ENCODE data around the gene CAMSAP3.

CAMSAP3 gene

GRCh38 chr19:7617172-7617571 is 21.5 kb downstream of the CAMSAP3 start:
- no peaks in the 10 kb centered on the region for H3K27me3 ChIP-seq (ENCODE audit: low read depth, low read length)
- H3K36me3 ChIP-seq (ENCODE audit: control insufficient read depth in 1 of 2, insufficient read depth in 2 of 2, low read length in 2 of 2) = peaks cover 8 to 40% of the 10 kb centered on the region in 2 donors
- H3K27ac ChIP-seq (ENCODE audit: low read length) = no peak overlapping the region
- peaks cover 0 to 3% of the 10 kb centered on the region in 2 donors for H3K4me1 ChIP-seq (ENCODE audit: control insufficient read depth in 1 of 2, insufficient read depth in 2 of 2, low read length in 2 of 2)
- H3K4me3 ChIP-seq (ENCODE audit: low read depth in 1 of 2, low read length in 2 of 2) = no peak overlapping the region
- no peaks in the 10 kb centered on the region for H3K9me3 ChIP-seq (ENCODE audit: control insufficient read depth in 1 of 2, low read length in 2 of 2)

GRCh38 chr19:7617735-7618134 is 22.1 kb downstream of the CAMSAP3 start:
- peaks cover 11 to 45% of the 10 kb centered on the region in 2 donors for H3K36me3 ChIP-seq (ENCODE audit: control insufficient read depth in 1 of 2, insufficient read depth in 2 of 2, low read length in 2 of 2)
- H3K4me3 ChIP-seq (ENCODE audit: low read depth in 1 of 2, low read length in 2 of 2) = no peak overlapping the region
- no peaks in the 10 kb centered on the region for H3K9me3 ChIP-seq (ENCODE audit: control insufficient read depth in 1 of 2, low read length in 2 of 2)
- H3K4me1 ChIP-seq (ENCODE audit: control insufficient read depth in 1 of 2, insufficient read depth in 2 of 2, low read length in 2 of 2) = peaks cover 0 to 3% of the 10 kb centered on the region in 2 donors
- H3K27ac ChIP-seq (ENCODE audit: low read length) = no peak overlapping the region
- H3K27me3 ChIP-seq (ENCODE audit: low read depth, low read length) = no peaks in the 10 kb centered on the region

- Histone ChIP-seq H3K27me3 (ENCODE audit: low read depth, low read length) (no peaks in the 10 kb centered on the region), H3K27ac (ENCODE audit: low read length) (no peak overlapping the region), H3K4me1 (ENCODE audit: control insufficient read depth in 1 of 2, insufficient read depth in 2 of 2, low read length in 2 of 2) (peaks cover 0 to 3% of the 10 kb centered on the region in 2 donors), H3K9me3 (ENCODE audit: control insufficient read depth in 1 of 2, low read length in 2 of 2) (no peaks in the 10 kb centered on the region), H3K36me3 (ENCODE audit: control insufficient read depth in 1 of 2, insufficient read depth in 2 of 2, low read length in 2 of 2) (peaks cover 17 to 51% of the 10 kb centered on the region in 2 donors), H3K4me3 (ENCODE audit: low read depth in 1 of 2, low read length in 2 of 2) (no peak overlapping the region)
These were observed 22.7 kb downstream of the CAMSAP3 start for GRCh38 chr19:7618348-7618747.

- Histone ChIP-seq H3K4me1 (ENCODE audit: control insufficient read depth in 1 of 2, insufficient read depth in 2 of 2, low read length in 2 of 2) (peaks cover 0 to 3% of the 10 kb centered on the region in 2 donors), H3K27me3 (ENCODE audit: low read depth, low read length) (no peaks in the 10 kb centered on the region), H3K27ac (ENCODE audit: low read length) (no peak overlapping the region), H3K4me3 (ENCODE audit: low read depth in 1 of 2, low read length in 2 of 2) (no peak overlapping the region), H3K36me3 (ENCODE audit: control insufficient read depth in 1 of 2, insufficient read depth in 2 of 2, low read length in 2 of 2) (peaks cover 17 to 57% of the 10 kb centered on the region in 2 donors), H3K9me3 (ENCODE audit: control insufficient read depth in 1 of 2, low read length in 2 of 2) (no peaks in the 10 kb centered on the region)
These were observed 23.3 kb downstream of the CAMSAP3 start for GRCh38 chr19:7618771-7619510.

DNA sequence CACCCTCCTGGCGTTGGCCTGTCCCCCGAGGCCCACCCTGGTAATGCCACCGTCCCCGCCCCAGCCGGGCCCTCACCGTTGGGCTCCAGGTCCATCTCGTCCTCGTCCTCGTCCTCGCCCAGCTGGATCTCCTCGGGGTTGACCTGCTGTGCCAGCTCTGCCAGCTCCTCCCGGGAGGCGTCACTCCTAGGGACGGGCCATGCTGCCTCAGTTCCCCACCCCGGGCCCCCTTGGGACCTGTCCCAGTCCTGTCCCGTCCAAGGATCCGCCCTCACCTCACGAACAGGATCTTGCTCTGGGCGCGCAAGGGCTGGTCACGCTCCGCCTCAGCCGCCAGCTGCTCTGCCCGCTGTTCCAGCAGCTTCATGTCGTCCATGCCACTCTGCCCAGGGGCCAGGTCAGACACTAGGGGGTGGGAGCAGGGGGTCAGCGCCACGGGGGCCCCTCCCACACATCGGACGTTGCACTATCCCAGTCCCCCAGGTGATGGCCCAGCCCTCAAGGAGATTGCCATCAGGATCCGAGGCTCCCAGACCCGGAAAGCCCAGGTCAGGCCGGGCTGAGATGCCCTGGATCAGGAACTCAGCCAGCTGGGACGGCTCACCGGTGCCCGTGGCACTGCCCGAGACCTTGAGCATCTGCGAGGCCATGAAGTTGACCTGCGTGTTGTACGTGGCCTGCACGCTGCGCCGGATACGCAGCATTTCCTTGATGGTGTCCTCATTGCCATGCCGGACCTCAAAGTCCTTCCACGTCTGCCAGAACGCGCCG is 24.2 kb downstream of the CAMSAP3 start:
- Histone ChIP-seq H3K36me3 (ENCODE audit: control insufficient read depth in 1 of 2, insufficient read depth in 2 of 2, low read length in 2 of 2) (peaks cover 17 to 66% of the 10 kb centered on the region in 2 donors), H3K9me3 (ENCODE audit: control insufficient read depth in 1 of 2, low read length in 2 of 2) (no peaks in the 10 kb centered on the region), H3K4me1 (ENCODE audit: control insufficient read depth in 1 of 2, insufficient read depth in 2 of 2, low read length in 2 of 2) (peaks cover 0 to 3% of the 10 kb centered on the region in 2 donors), H3K4me3 (ENCODE audit: low read depth in 1 of 2, low read length in 2 of 2) (no peak overlapping the region), H3K27me3 (ENCODE audit: low read depth, low read length) (no peaks in the 10 kb centered on the region), H3K27ac (ENCODE audit: low read length) (no peak overlapping the region)

DNA sequence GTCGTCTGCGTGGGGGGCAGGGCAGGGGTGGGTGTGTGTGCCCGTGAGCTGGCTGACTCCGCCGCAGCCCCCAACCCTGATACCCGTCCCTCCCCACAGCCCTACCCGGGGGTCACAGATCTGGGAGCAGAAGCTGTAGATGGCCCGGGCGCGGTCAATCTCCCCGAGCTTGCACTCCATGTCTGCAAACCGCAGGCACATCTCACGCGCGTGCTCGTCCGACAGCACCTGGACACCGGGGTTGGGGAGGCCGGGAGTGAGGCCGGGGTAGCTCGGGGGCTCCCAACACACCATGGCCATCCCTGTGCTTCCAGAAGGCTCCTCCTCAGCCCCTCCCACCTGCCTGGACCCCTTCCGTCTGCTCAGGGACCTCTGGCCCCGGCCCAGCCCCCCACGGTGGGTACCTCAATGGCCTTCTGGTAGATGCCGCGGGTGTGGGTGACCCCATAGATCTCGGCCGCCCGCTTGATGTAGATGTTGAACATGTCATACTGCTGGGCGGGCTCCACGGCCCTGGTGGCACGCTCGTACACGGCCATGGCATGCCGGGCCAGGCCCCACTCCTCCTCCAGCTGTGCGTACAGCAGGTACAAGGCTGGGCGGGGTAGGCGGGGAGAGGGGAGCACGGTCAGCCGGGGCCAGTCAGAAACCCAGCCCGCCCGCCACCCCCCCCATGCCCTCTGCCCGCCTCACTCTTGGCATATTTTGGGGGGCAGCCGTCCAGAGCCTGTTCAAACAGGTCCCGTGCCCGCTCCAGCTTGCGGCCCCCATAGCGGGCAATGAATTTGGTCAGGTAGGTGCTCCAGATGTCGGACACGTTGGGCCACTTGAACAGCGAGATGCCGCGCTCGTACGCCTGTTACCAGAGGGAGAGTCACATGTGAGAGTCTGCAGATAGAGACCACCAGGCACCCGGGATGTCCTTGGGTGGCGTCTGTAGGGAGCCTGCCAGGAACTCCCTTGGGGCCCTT is 25.1 kb downstream of the CAMSAP3 start:
- Histone ChIP-seq H3K27ac (ENCODE audit: low read length) (no peak overlapping the region), H3K4me1 (ENCODE audit: control insufficient read depth in 1 of 2, insufficient read depth in 2 of 2, low read length in 2 of 2) (peaks cover 0 to 3% of the 10 kb centered on the region in 2 donors), H3K27me3 (ENCODE audit: low read depth, low read length) (no peaks in the 10 kb centered on the region), H3K36me3 (ENCODE audit: control insufficient read depth in 1 of 2, insufficient read depth in 2 of 2, low read length in 2 of 2) (peaks cover 23 to 72% of the 10 kb centered on the region in 2 donors), H3K4me3 (ENCODE audit: low read depth in 1 of 2, low read length in 2 of 2) (no peak overlapping the region), H3K9me3 (ENCODE audit: control insufficient read depth in 1 of 2, low read length in 2 of 2) (no peaks in the 10 kb centered on the region)

GRCh38 chr19:7622933-7623685 is 27.4 kb downstream of the CAMSAP3 start:
- Histone ChIP-seq H3K36me3 (ENCODE audit: control insufficient read depth in 1 of 2, insufficient read depth in 2 of 2, low read length in 2 of 2) (peaks cover 29 to 75% of the 10 kb centered on the region in 2 donors), H3K4me3 (ENCODE audit: low read depth in 1 of 2, low read length in 2 of 2) (no peak overlapping the region), H3K4me1 (ENCODE audit: control insufficient read depth in 1 of 2, insufficient read depth in 2 of 2, low read length in 2 of 2) (peaks cover 1 to 15% of the 10 kb centered on the region in 2 donors), H3K27ac (ENCODE audit: low read length) (no peak overlapping the region), H3K9me3 (ENCODE audit: control insufficient read depth in 1 of 2, low read length in 2 of 2) (no peaks in the 10 kb centered on the region), H3K27me3 (ENCODE audit: low read depth, low read length) (no peaks in the 10 kb centered on the region)

DNA sequence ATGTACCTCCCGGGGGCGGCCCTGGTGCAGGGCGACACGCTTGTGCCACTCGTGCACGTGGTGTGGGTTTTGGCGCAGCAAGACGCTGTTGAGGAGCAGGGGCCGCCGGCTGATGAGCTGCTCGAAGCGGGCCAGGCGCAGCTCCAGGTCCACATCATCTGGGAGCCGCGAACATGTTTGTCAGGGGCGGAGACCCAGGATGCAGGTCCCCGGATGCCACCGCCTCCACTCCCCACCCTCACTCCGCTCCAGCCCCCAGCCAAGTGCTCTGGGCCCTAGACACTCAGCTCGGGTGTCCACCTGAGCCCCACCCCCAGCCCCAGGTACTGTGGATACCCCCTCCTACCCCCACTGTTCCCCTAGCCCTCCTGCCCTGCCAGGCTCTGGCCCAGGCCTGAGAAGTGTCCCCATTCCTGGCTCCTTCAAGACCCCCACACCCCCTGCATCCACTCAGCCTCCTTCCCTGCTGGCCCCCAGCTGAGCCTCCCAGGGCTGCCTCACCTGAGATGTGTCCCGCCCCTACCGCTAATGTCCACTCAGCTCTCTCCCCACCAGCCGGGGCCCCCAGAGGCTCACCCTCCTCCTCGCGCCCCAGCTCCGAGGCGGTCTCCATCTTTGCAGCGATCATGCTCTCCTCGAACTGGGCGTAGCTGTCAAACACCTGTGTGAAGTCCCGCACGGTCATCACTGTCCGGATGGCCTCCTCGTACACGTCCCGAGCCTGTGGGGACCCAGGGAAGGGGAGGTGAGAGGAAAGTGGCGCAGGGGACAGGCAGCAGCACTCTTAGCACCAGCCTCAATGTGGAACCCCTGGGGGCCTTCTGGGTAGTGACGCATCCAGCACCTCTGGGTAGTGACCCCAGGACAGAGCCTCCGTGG is 28.3 kb downstream of the CAMSAP3 start:
- peaks cover 29 to 68% of the 10 kb centered on the region in 2 donors for H3K36me3 ChIP-seq (ENCODE audit: control insufficient read depth in 1 of 2, insufficient read depth in 2 of 2, low read length in 2 of 2)
- no peak overlapping the region for H3K4me3 ChIP-seq (ENCODE audit: low read depth in 1 of 2, low read length in 2 of 2)
- H3K27me3 ChIP-seq (ENCODE audit: low read depth, low read length) = no peaks in the 10 kb centered on the region
- no peaks in the 10 kb centered on the region for H3K9me3 ChIP-seq (ENCODE audit: control insufficient read depth in 1 of 2, low read length in 2 of 2)
- peaks cover 8 to 19% of the 10 kb centered on the region in 2 donors for H3K4me1 ChIP-seq (ENCODE audit: control insufficient read depth in 1 of 2, insufficient read depth in 2 of 2, low read length in 2 of 2)
- no peak overlapping the region for H3K27ac ChIP-seq (ENCODE audit: low read length)

DNA sequence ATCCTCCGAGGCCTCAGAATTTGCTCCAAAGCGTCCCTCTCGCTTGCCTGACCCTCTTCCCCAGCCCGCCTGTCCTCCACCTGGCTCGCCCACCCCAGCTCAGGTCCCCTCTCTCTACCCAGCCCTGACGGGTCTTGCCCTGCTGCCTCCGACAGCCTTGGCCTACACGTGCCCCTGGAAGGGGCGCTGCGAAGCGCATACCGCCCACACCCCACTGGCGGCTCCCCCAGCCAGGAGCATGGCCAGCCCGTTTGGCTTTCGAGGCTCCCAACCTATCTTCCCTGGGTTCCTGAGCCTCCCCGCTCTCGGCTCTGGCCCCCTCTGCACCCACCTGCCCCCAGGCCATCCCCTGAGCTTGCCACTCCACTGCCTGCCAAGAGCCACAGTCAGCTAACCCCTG is 29.1 kb downstream of the CAMSAP3 start:
- Histone ChIP-seq H3K27ac (ENCODE audit: low read length) (no peak overlapping the region), H3K36me3 (ENCODE audit: control insufficient read depth in 1 of 2, insufficient read depth in 2 of 2, low read length in 2 of 2) (peaks cover 29 to 62% of the 10 kb centered on the region in 2 donors), H3K27me3 (ENCODE audit: low read depth, low read length) (no peaks in the 10 kb centered on the region), H3K9me3 (ENCODE audit: control insufficient read depth in 1 of 2, low read length in 2 of 2) (no peaks in the 10 kb centered on the region), H3K4me1 (ENCODE audit: control insufficient read depth in 1 of 2, insufficient read depth in 2 of 2, low read length in 2 of 2) (peaks cover 8 to 19% of the 10 kb centered on the region in 2 donors), H3K4me3 (ENCODE audit: low read depth in 1 of 2, low read length in 2 of 2) (no peak overlapping the region)
